Measurements from ENCODE around the gene RNF113B. TPM values are rescaled to one million over a fixed set of nuclear protein-coding genes. Genes with fewer than 3 reads are reported as not detected.

RNF113B gene
- total and polyA plus RNA-seq, 4 donors, result not detected

DNA sequence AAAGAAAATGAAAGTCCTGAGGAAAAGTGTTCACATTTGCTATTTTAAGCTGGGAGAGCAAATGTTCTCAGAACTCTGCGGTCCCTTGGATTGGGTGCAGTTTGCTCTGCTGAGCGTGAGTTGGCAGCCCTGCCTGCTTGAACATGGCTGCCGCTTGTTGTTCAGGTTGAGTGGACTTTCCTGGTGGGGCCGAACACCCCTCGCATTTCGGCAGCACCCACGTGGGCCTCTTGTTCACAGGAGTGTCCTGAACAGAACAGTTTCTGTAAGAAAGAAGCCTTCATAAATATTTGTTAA, 10.8 kb upstream of the RNF113B start:
- Histone ChIP-seq H3K4me3 (no peak overlapping the region), H3K36me3 (ENCODE audit: control insufficient read depth in 4 of 4, insufficient read depth in 4 of 4, low read length in 4 of 4) (no peaks in the 10 kb centered on the region), H3K4me1 (ENCODE audit: control insufficient read depth in 5 of 5, insufficient read depth in 5 of 5, low read length in 5 of 5) (peaks cover 9 to 24% (median 16%) of the 10 kb centered on the region in 5 donors), H3K27ac (ENCODE audit: low read depth in 1 of 2, low read length in 1 of 2) (no peak overlapping the region), H3K9me3 (ENCODE audit: control insufficient read depth in 4 of 4, insufficient read depth in 3 of 4, low read length in 3 of 4) (no peaks in the 10 kb centered on the region), H3K9ac (ENCODE audit: insufficient read depth in 1 of 2, low read length in 2 of 2) (no peak overlapping the region), H3K27me3 (ENCODE audit: control insufficient read depth in 3 of 3, insufficient read depth in 3 of 3, low read length in 2 of 3) (no peaks in the 10 kb centered on the region)
- DNase-seq (no peak), ATAC-seq (ENCODE audit: insufficient read depth, low FRiP score) (no peak)
- WGBS, 2 donors, result 75 to 87% methylated on average over 7 of the region's 7 CpGs
- TF ChIP-seq, protein P1, sequence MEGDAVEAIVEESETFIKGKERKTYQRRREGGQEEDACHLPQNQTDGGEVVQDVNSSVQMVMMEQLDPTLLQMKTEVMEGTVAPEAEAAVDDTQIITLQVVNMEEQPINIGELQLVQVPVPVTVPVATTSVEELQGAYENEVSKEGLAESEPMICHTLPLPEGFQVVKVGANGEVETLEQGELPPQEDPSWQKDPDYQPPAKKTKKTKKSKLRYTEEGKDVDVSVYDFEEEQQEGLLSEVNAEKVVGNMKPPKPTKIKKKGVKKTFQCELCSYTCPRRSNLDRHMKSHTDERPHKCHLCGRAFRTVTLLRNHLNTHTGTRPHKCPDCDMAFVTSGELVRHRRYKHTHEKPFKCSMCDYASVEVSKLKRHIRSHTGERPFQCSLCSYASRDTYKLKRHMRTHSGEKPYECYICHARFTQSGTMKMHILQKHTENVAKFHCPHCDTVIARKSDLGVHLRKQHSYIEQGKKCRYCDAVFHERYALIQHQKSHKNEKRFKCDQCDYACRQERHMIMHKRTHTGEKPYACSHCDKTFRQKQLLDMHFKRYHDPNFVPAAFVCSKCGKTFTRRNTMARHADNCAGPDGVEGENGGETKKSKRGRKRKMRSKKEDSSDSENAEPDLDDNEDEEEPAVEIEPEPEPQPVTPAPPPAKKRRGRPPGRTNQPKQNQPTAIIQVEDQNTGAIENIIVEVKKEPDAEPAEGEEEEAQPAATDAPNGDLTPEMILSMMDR (IDR thresholded peaks at IDR 0.05; ENCODE audit: control extremely low read depth, extremely low read depth), result no peak

DNA sequence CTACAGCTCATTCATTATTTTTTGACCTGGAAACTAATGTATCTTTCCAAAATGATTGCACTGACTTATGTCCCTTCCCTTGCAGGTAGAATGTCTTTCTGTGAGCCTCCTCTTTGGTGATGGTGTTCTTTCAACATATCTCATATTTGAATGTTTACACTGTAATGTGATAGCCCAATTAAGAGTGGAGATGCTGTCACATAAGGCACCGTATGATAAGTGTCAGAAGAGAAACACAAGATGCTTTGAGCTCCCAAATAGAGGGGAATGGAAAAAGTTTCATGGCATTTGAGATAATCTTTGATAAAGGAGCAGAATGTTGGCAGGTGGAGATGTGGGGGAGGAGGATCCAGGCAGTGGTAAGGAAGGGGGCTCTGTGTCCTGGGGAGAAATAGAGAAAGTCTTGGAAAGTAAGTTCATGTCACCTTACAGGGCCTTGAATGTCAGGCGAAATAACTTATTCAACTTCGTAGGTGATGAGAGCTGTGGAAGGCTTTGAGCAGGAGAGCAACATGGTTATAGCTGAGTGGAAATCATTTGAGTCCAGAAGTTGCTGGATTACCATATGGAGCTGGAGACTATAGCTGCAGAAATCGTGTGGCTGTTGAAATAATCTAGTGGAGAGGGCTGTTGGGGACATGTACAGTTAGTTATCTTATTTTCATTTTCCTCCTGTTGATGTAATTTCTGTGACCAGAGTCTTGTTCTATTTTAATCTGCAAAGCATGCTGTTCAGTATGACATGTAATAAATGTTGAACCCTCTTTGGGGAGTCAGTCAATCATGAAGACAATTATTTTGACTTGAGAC, 10.3 kb upstream of the RNF113B start:
- no peaks in the 10 kb centered on the region for H3K9me3 ChIP-seq (ENCODE audit: control insufficient read depth in 4 of 4, insufficient read depth in 3 of 4, low read length in 3 of 4)
- H3K27me3 ChIP-seq (ENCODE audit: control insufficient read depth in 3 of 3, insufficient read depth in 3 of 3, low read length in 2 of 3), result no peaks in the 10 kb centered on the region
- WGBS, 2 donors, result 63% methylated on average over 4 of the region's 4 CpGs
- H3K4me1 ChIP-seq (ENCODE audit: control insufficient read depth in 5 of 5, insufficient read depth in 5 of 5, low read length in 5 of 5), result peaks cover 9 to 24% (median 16%) of the 10 kb centered on the region in 5 donors
- no peaks in the 10 kb centered on the region for H3K36me3 ChIP-seq (ENCODE audit: control insufficient read depth in 4 of 4, insufficient read depth in 4 of 4, low read length in 4 of 4)
- TF ChIP-seq, protein P1 (IDR thresholded peaks at IDR 0.05; ENCODE audit: control extremely low read depth, extremely low read depth), result no peak
- no peak for ATAC-seq (ENCODE audit: insufficient read depth, low FRiP score)
- H3K9ac ChIP-seq (ENCODE audit: insufficient read depth in 1 of 2, low read length in 2 of 2), result no peak overlapping the region
- H3K4me3 ChIP-seq, result no peak overlapping the region
- H3K27ac ChIP-seq (ENCODE audit: low read depth in 1 of 2, low read length in 1 of 2), result no peak overlapping the region
- DNase-seq, result no peak

DNA sequence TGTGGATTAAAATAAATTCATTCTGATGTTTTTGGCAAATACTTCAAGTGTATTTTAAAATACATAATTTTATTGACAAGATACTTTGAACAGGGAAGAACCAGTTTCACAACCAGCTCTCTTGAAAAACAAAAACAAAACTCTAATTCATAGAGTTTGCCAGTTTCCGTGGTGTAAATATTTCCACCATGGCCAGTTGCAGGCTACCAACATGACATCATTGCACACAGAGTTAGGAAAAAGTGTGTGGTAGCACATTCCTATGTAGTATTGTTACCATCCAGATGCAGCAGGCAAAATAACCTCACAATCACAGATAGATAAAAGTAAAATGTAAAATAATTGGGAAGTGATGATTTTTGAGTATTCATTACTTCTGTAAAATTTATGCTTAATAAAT, 7.7 kb upstream of the RNF113B start:
- no peaks in the 10 kb centered on the region for H3K9me3 ChIP-seq (ENCODE audit: control insufficient read depth in 4 of 4, insufficient read depth in 3 of 4, low read length in 3 of 4)
- ATAC-seq (ENCODE audit: insufficient read depth, low FRiP score) (no peak), DNase-seq (no peak)
- no peak overlapping the region for H3K27ac ChIP-seq (ENCODE audit: low read depth in 1 of 2, low read length in 1 of 2)
- H3K4me1 ChIP-seq (ENCODE audit: control insufficient read depth in 5 of 5, insufficient read depth in 5 of 5, low read length in 5 of 5), result peaks cover 6 to 17% (median 9%) of the 10 kb centered on the region in 5 donors
- 76 to 84% methylated on average over 1 of the region's 1 CpG for WGBS, 2 donors
- H3K36me3 ChIP-seq (ENCODE audit: control insufficient read depth in 4 of 4, insufficient read depth in 4 of 4, low read length in 4 of 4), result peaks cover 0 to 3% (median 0%) of the 10 kb centered on the region in 4 donors
- no peaks in the 10 kb centered on the region for H3K27me3 ChIP-seq (ENCODE audit: control insufficient read depth in 3 of 3, insufficient read depth in 3 of 3, low read length in 2 of 3)
- no peak overlapping the region for H3K4me3 ChIP-seq
- H3K9ac ChIP-seq (ENCODE audit: insufficient read depth in 1 of 2, low read length in 2 of 2), result no peak overlapping the region
- TF ChIP-seq, protein P1 (IDR thresholded peaks at IDR 0.05; ENCODE audit: control extremely low read depth, extremely low read depth), result no peak
